Activated CD8-positive, alpha-beta memory T cell treated with anti-CD3 and anti-CD28 coated beads, Interleukin-2, amount 50 U/mL, for 4 hours (primary cell): ENCODE measurements around the gene SHROOM2.

Source experiments
- DNase-seq: peaks from one replicate; pipeline ENCODE4 v3.0.0-alpha.2; 2020

Gene SHROOM2

GRCh38 chrX:9952300-9952699 lies 166.1 kb downstream of the SHROOM2 start:
- DNase-seq = no peak

DNA sequence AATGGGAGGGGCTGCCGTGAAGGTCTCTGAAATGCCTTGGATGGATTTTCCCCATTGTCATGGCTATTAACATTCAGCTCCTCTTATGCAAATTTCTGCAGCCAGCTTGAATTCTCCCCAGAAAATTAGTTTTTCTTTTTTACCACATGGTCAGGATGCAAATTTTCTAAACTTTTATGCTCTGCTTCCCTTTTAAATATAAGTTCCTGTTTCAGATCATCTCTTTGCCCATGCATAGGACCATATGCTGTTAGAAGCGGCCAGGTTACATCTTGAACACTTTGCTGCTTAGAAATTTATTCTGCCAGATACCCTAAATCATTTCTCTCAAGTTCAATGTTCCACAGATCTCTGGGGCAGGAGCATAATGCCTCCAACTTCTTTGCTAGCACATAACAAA lies 167.2 kb downstream of the SHROOM2 start:
- no peak for DNase-seq

DNA sequence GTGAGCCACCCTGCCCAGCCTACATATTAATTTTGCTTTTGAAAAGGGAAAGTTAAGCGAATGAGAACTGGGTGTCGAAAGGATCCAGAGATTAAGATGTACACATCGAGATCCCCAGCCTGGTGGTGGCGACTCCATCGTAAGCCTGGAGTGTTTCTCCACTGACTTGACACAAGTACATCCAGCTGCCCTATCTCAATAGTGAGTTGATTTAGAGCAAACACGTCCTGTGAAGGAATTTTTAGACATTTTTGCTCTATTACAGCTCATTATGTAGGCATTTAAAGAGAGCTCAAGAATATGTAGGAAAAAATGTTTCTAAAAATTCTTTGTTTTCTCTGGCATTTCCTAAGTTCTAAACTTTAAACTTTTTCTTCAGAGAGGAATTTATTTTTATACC lies 169.3 kb downstream of the SHROOM2 start:
- no peak for DNase-seq

GRCh38 chrX:9957743-9958142 lies 171.5 kb downstream of the SHROOM2 start:
- no peak for DNase-seq

DNA sequence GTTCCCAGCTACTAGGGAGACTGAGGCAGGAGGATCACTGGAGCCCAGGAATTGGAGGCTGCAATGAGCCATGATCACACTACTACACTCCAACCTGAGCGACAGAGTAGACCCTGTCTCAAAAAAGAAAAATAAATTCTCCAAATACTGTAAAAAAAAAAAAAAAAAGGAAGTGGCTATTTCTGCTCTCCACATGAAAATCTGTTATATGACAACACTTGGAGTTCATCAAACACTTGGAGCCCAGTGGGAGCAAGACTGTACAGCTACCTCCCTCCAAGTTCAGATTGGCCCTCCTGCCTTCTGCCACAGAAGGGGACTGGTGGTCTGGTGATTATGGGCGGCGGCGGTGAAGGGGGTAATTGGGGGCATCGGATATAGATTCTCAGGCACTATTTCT lies 172.0 kb downstream of the SHROOM2 start:
- no peak for DNase-seq

- DNase-seq = no peak
Measured at GRCh38 chrX:9961750-9962149, 175.5 kb downstream of the SHROOM2 start.

GRCh38 chrX:9966775-9967408 lies 180.7 kb downstream of the SHROOM2 start, which contains the start of gene CLDN34:
TSS of gene CLDN34 (plus strand) at chrX:9967358. CDS start at chrX:9967358, 0 bp downstream.
- DNase-seq = no peak

- DNase-seq = no peak
Measured at GRCh38 chrX:9977635-9978034, 191.4 kb downstream of the SHROOM2 start.

GRCh38 chrX:9980401-9980800 lies 194.2 kb downstream of the SHROOM2 start:
- DNase-seq = no peak

- DNase-seq = no peak
Measured at GRCh38 chrX:9980927-9981326, 194.7 kb downstream of the SHROOM2 start.

DNA sequence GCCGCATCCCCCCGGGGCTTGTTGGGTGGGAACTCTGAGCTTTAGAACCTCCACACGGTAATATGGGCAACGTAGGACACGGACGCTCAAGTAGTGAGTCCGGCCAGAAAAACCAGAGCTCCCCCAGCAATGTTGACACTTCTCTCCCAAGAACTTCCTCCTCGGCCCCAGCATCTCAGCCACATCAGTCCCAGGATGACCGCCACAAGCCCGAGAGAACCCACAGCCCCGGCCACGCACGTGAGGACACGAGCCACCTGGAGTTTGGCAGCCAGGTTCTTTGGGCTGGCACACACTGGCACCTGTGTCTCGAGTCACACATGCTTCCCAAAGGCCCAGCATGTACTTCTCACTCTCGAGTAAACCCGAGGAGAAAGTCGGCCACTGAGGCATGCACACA lies 197.2 kb downstream of the SHROOM2 start:
- no peak for DNase-seq

GRCh38 chrX:9983846-9984245 lies 197.6 kb downstream of the SHROOM2 start:
- no peak for DNase-seq

DNA sequence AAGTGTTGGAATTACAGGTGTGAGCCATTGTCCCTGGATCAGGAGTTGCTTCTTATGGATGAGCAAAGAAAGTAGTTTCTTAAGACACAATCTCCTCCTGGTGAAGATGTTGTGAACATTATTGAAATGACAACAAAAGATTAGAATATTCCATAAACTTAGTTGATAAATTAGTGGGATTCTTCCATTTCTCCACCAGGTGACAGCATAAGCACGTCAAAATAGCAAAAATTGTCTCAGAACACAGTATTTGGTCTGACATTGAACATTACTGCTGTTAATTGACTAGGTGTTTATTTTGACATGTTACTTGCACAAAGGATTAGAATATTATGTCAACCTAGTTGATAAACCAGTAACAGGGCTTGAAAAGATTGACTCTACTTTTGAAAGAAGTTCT lies 202.5 kb downstream of the SHROOM2 start:
- no peak for DNase-seq

GRCh38 chrX:9992061-9992460 lies 205.8 kb downstream of the SHROOM2 start:
- no peak for DNase-seq

DNA sequence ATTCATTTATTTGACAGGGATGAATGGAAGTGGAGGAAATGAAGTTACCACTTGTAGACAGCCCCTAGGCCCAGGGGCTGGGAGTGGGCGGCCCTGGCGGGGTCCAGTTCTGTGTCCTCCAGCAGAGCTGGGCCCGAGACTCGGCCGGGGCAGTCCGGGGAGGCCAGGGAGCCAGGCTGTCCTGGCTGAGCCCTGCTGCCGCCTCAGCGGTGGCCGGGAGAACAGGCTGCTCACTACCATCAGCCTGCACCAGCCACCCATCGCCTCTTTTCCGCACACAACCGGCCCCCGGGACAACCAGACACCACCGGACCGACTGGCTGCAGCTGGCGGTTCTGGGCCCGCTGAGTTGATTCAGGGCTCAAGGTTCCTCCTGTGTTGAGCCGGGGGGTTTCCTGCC lies 206.5 kb downstream of the SHROOM2 start:
- DNase-seq = no peak

DNA sequence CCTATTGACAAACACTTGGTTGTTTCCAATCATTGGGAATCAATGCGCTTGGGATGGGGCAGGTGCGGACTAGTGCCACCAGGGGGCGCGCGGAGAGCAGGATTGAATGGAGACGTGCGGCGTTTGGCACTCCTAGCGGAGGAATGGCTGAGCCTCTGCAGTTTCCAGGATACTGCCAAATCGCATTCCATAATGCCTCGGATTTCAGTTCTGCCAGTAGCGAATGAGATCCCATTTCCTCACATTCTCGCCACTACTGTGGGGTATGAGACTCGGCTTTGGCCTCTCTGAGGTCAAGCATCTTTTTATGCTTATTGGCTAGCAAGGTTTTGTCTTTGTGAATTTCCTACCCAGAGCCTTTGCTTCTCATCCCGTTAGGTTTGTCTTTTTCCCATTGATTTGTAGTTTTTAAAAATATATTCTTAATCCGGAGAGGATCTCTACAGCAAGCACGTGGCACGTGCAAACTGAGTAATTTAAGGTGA lies 209.7 kb downstream of the SHROOM2 start:
- DNase-seq = peak; percentile 80

DNA sequence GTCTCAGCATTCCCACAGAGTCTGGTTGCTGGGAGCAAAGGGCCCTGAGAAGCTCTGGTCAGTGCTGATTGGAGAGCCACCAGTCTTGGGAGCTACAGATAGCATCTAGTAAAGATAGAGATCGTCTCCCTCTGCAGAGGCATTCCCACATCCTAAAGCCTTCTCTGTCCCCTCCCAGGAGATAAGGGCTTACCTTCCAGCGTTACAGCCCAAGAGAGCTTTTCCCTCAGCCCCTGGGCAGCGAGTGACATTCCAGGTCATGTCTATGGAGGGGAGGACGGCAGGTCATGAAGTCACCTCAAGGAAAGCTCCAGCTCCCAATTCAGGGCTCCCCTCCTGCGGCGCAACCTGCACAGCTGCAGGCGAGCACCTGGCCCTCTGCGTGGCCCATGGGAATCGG lies 210.8 kb downstream of the SHROOM2 start:
- DNase-seq = no peak

GRCh38 chrX:9997524-9997923 lies 211.3 kb downstream of the SHROOM2 start:
- DNase-seq = no peak
